Measurements from ENCODE around the gene MBD3L1. TPM values are rescaled to one million over a fixed set of nuclear protein-coding genes. Genes with fewer than 3 reads are reported as not detected.

MBD3L1 gene
- total and polyA plus RNA-seq, 2 experiments from 2014 or later = not detected

DNA sequence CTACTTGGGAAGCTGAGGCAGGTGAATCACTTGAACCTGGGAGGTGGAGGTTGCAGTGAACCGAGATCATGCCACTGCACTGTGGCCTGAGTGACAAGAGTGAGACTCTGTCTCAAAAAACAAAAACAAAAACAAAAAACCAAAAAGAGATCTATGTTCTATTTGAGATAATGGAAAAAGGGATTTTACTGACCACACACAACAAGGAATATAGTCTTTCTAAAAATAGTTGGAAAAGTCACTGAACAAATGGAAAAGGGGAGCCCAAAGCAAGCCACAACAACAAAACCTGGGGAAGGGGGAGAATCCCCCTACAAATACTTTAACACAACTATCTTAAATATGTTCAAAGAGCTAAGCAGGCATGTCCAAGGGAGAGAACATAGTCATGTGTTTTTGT, 37.4 kb upstream of the MBD3L1 start:
- no peak overlapping the region for H3K4me2 ChIP-seq
- Mint-ChIP-seq H3K9me3 (peaks cover 68% of the 10 kb centered on the region), H3K4me3 (no peak overlapping the region), H3K27me3 (ENCODE audit: insufficient read depth, low read depth, poor library complexity) (peaks cover 1% of the 10 kb centered on the region), H3K4me1 (no peaks in the 10 kb centered on the region), H3K36me3 (ENCODE audit: low read depth) (peaks cover 23% of the 10 kb centered on the region; the same call in 2 of the 3 replicates), H3K27ac (no peak overlapping the region)
- DNase-seq (ENCODE audit: low spot score) (no peak), ATAC-seq (no peak)
- TF ChIP-seq, protein P1, sequence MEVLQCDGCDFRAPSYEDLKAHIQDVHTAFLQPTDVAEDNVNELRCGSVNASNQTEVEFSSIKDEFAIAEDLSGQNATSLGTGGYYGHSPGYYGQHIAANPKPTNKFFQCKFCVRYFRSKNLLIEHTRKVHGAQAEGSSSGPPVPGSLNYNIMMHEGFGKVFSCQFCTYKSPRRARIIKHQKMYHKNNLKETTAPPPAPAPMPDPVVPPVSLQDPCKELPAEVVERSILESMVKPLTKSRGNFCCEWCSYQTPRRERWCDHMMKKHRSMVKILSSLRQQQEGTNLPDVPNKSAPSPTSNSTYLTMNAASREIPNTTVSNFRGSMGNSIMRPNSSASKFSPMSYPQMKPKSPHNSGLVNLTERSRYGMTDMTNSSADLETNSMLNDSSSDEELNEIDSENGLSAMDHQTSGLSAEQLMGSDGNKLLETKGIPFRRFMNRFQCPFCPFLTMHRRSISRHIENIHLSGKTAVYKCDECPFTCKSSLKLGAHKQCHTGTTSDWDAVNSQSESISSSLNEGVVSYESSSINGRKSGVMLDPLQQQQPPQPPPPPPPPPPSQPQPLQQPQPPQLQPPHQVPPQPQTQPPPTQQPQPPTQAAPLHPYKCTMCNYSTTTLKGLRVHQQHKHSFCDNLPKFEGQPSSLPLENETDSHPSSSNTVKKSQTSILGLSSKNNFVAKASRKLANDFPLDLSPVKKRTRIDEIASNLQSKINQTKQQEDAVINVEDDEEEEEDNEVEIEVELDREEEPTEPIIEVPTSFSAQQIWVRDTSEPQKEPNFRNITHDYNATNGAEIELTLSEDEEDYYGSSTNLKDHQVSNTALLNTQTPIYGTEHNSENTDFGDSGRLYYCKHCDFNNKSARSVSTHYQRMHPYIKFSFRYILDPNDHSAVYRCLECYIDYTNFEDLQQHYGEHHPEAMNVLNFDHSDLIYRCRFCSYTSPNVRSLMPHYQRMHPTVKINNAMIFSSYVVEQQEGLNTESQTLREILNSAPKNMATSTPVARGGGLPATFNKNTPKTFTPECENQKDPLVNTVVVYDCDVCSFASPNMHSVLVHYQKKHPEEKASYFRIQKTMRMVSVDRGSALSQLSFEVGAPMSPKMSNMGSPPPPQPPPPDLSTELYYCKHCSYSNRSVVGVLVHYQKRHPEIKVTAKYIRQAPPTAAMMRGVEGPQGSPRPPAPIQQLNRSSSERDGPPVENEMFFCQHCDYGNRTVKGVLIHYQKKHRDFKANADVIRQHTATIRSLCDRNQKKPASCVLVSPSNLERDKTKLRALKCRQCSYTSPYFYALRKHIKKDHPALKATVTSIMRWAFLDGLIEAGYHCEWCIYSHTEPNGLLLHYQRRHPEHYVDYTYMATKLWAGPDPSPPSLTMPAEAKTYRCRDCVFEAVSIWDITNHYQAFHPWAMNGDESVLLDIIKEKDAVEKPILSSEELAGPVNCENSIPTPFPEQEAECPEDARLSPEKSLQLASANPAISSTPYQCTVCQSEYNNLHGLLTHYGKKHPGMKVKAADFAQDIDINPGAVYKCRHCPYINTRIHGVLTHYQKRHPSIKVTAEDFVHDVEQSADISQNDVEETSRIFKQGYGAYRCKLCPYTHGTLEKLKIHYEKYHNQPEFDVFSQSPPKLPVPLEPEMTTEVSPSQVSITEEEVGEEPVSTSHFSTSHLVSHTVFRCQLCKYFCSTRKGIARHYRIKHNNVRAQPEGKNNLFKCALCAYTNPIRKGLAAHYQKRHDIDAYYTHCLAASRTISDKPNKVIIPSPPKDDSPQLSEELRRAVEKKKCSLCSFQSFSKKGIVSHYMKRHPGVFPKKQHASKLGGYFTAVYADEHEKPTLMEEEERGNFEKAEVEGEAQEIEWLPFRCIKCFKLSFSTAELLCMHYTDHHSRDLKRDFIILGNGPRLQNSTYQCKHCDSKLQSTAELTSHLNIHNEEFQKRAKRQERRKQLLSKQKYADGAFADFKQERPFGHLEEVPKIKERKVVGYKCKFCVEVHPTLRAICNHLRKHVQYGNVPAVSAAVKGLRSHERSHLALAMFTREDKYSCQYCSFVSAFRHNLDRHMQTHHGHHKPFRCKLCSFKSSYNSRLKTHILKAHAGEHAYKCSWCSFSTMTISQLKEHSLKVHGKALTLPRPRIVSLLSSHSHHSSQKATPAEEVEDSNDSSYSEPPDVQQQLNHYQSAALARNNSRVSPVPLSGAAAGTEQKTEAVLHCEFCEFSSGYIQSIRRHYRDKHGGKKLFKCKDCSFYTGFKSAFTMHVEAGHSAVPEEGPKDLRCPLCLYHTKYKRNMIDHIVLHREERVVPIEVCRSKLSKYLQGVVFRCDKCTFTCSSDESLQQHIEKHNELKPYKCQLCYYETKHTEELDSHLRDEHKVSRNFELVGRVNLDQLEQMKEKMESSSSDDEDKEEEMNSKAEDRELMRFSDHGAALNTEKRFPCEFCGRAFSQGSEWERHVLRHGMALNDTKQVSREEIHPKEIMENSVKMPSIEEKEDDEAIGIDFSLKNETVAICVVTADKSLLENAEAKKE (CRISPR knock-in tag; IDR thresholded peaks at IDR 0.05) = no peak
- no peak for TF ChIP-seq ZNF114 (CRISPR knock-in tag; IDR thresholded peaks at IDR 0.05)
- no peak for TF ChIP-seq POLR2AphosphoS5 (IDR thresholded peaks at IDR 0.05; ENCODE audit: low read depth)
- TF ChIP-seq JUNB (IDR thresholded peaks at IDR 0.05; ENCODE audit: unreplicated experiment) = no peak
- TF ChIP-seq EZH2 (IDR thresholded peaks at IDR 0.05; ENCODE audit: low read depth, unreplicated experiment) = no peak
- no peaks in the 10 kb centered on the region for H3K27me3 ChIP-seq (ENCODE audit: insufficient read depth)
- no peaks in the 10 kb centered on the region for H4K20me1 ChIP-seq (replicated peaks; ENCODE audit: insufficient read depth)
- H2AFZ ChIP-seq = no peak overlapping the region
- H3K9me2 ChIP-seq (ENCODE audit: insufficient read depth) = no peaks in the 10 kb centered on the region
- no peaks in the 10 kb centered on the region for H3K4me1 ChIP-seq (ENCODE audit: insufficient read depth)
- no peaks in the 10 kb centered on the region for H3F3A ChIP-seq (replicated peaks; ENCODE audit: low read depth)
- H3K79me2 ChIP-seq (replicated peaks; ENCODE audit: insufficient read depth) = no peaks in the 10 kb centered on the region
- no peaks in the 10 kb centered on the region for H3K36me3 ChIP-seq (ENCODE audit: insufficient read depth)
- H3K4me3 ChIP-seq = no peak overlapping the region
- no peak overlapping the region for H3K27ac ChIP-seq (ENCODE audit: low read depth)

DNA sequence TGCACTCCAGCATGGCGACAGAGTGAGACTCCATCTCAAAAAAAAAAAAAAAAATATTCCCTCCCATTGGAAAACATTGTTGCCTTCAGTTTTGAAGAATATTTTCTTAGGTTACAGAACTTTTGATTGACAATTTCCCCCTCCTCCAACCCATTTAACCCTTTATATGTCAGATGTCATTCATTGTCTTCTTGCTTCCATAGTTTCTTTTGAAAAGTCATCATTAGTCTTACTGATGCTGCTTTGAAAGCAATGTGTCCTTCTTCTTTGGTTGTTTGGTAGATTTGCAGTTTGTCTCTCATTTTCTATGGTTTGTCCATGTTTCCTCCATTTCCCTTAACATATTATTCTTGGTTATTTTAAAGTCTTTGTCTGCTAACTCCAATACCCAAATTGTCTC, 25.5 kb upstream of the MBD3L1 start:
- Histone ChIP-seq H3K79me2 (replicated peaks; ENCODE audit: insufficient read depth) (no peaks in the 10 kb centered on the region), H3K27me3 (ENCODE audit: insufficient read depth) (peaks cover 3% of the 10 kb centered on the region; the same call in 1 of the 2 replicates), H3F3A (replicated peaks; ENCODE audit: low read depth) (no peaks in the 10 kb centered on the region), H2AFZ (no peak overlapping the region), H3K4me3 (no peak overlapping the region), H3K36me3 (ENCODE audit: insufficient read depth) (peaks cover 33% of the 10 kb centered on the region), H3K9me2 (ENCODE audit: insufficient read depth) (no peaks in the 10 kb centered on the region), H3K27ac (ENCODE audit: low read depth) (no peak overlapping the region), H3K4me1 (ENCODE audit: insufficient read depth) (no peaks in the 10 kb centered on the region), H3K4me2 (no peak overlapping the region), H4K20me1 (replicated peaks; ENCODE audit: insufficient read depth) (no peaks in the 10 kb centered on the region)
- no peak overlapping the region for H3K27ac Mint-ChIP-seq
- H3K4me3 Mint-ChIP-seq = no peak overlapping the region
- ATAC-seq = no peak
- H3K27me3 Mint-ChIP-seq (ENCODE audit: insufficient read depth, low read depth, poor library complexity) = peaks cover 3% of the 10 kb centered on the region
- no peak for DNase-seq (ENCODE audit: low spot score)
- no peaks in the 10 kb centered on the region for H3K4me1 Mint-ChIP-seq
- H3K9me3 Mint-ChIP-seq = peaks cover 97% of the 10 kb centered on the region
- peaks cover 29% of the 10 kb centered on the region for H3K36me3 Mint-ChIP-seq (ENCODE audit: low read depth)
- TF ChIP-seq, protein P1 (CRISPR knock-in tag; IDR thresholded peaks at IDR 0.05) = no peak
- TF ChIP-seq STAT1 (IDR thresholded peaks at IDR 0.05; ENCODE audit: unreplicated experiment) = no peak
- TF ChIP-seq CREB1 (CRISPR knock-in tag; IDR thresholded peaks at IDR 0.05; ENCODE audit: low read depth) = no peak
- TF ChIP-seq ZNF331 (CRISPR knock-in tag; IDR thresholded peaks at IDR 0.05; ENCODE audit: low read depth) = no peak
